H9 (cell line): Measurements from ENCODE around the gene EPB41L4A. TPM values are rescaled to one million over a fixed set of nuclear protein-coding genes. Genes with fewer than 3 reads are reported as not detected.

Experiments used
- DNase-seq: peaks from one replicate; pipeline ENCODE4 v3.0.0-alpha.2; 2017
- H2AFZ ChIP-seq: one replicate; pipeline ENCODE4 v1.6.1; 2013; ENCODE audit warnings: mild to moderate bottlenecking, low read length, control low read depth, moderate library complexity
- H2AK5ac ChIP-seq: 2 replicates; pipeline ENCODE4 v1.6.1; 2013; ENCODE audit warnings: low read length, control low read depth, mixed read lengths; ENCODE audit not compliant: insufficient read length
- H2BK120ac ChIP-seq: one replicate; pipeline ENCODE4 v1.6.1; 2013; ENCODE audit warnings: low read depth, mild to moderate bottlenecking, low read length, control low read depth, inconsistent platforms; ENCODE audit not compliant: poor library complexity, severe bottlenecking
- H2BK12ac ChIP-seq: 2 replicates; pipeline ENCODE4 v1.6.1; 2013; ENCODE audit warnings: low read length, control low read depth, mixed read lengths, low read depth; ENCODE audit not compliant: insufficient read length
- H2BK15ac ChIP-seq: 2 replicates; pipeline ENCODE4 v1.6.1; 2013; ENCODE audit warnings: low read depth, low read length, control low read depth
- H2BK20ac ChIP-seq: one replicate; pipeline ENCODE4 v1.6.1; 2013; ENCODE audit warnings: low read depth, mild to moderate bottlenecking, low read length, control low read depth, inconsistent platforms; ENCODE audit not compliant: poor library complexity, severe bottlenecking
- H2BK5ac ChIP-seq: 2 replicates; pipeline ENCODE4 v1.6.1; 2013; ENCODE audit warnings: low read length, control low read depth, mixed read lengths; ENCODE audit not compliant: insufficient read length
- H3K14ac ChIP-seq: 2 replicates; pipeline ENCODE4 v1.6.1; 2013; ENCODE audit warnings: low read length, control low read depth; ENCODE audit not compliant: insufficient read depth
- H3K18ac ChIP-seq: 2 replicates; pipeline ENCODE4 v1.6.1; 2013; ENCODE audit warnings: low read depth, mild to moderate bottlenecking, mixed read lengths, low read length, control low read depth; ENCODE audit not compliant: insufficient read length
- H3K23ac ChIP-seq: 2 replicates; pipeline ENCODE4 v1.6.1; 2013; ENCODE audit warnings: low read length, control low read depth, mixed read lengths, low read depth; ENCODE audit not compliant: insufficient read length
- H3K23me2 ChIP-seq: 2 replicates; pipeline ENCODE4 v1.6.1; 2013; ENCODE audit warnings: low read depth, mild to moderate bottlenecking, mixed read lengths, low read length, control low read depth; ENCODE audit not compliant: insufficient read length, poor library complexity, severe bottlenecking
- H3K27ac ChIP-seq: 2 replicates; pipeline ENCODE4 v1.5.1; 2013; ENCODE audit warnings: low read length, control low read depth, mixed read lengths, low read depth; ENCODE audit not compliant: insufficient read length
- H3K27me3 ChIP-seq: 2 replicates; pipeline ENCODE4 v1.6.1; 2013; ENCODE audit warnings: low read length, control low read depth, inconsistent platforms; ENCODE audit not compliant: insufficient read depth
- H3K4ac ChIP-seq: 2 replicates; pipeline ENCODE4 v1.6.1; 2013; ENCODE audit warnings: low read depth, mild to moderate bottlenecking, control low read depth, inconsistent platforms, low read length, moderate library complexity
- H3K4me1 ChIP-seq: 2 replicates; pipeline ENCODE4 v1.6.1; 2013; ENCODE audit warnings: low read length, control low read depth, inconsistent platforms; ENCODE audit not compliant: insufficient read depth
- H3K4me2 ChIP-seq: 2 replicates; pipeline ENCODE4 v1.6.1; 2013; ENCODE audit warnings: low read length, control low read depth, mixed read lengths; ENCODE audit not compliant: insufficient read length, insufficient read depth
- H3K56ac ChIP-seq: 2 replicates; pipeline ENCODE4 v1.6.1; 2013; ENCODE audit warnings: low read depth, mild to moderate bottlenecking, mixed read lengths, low read length, control low read depth; ENCODE audit not compliant: insufficient read length
- H3K79me1 ChIP-seq: 2 replicates; pipeline ENCODE4 v1.6.1; 2013; ENCODE audit warnings: low read depth, mild to moderate bottlenecking, moderate library complexity, low read length, control low read depth, inconsistent platforms; ENCODE audit not compliant: insufficient read depth, poor library complexity, severe bottlenecking
- H3K79me2 ChIP-seq: 2 replicates; pipeline ENCODE4 v1.6.1; 2013; ENCODE audit warnings: low read length, control low read depth, inconsistent platforms; ENCODE audit not compliant: insufficient read depth
- H3K9ac ChIP-seq: 2 replicates; pipeline ENCODE4 v1.6.1; 2013; ENCODE audit warnings: low read length, control low read depth, mixed read lengths; ENCODE audit not compliant: insufficient read length; ENCODE audit errors: extremely low read depth
- H3K9me3 ChIP-seq: one replicate; pipeline ENCODE4 v1.6.1; 2013; ENCODE audit warnings: low read depth, low read length, inconsistent platforms; ENCODE audit not compliant: control insufficient read depth
- H3T11ph ChIP-seq: one replicate; pipeline ENCODE4 v1.6.1; 2013; ENCODE audit warnings: mild to moderate bottlenecking, low read length, control low read depth, inconsistent platforms
- H4K20me1 ChIP-seq: one replicate; pipeline ENCODE4 v1.6.1; 2013; ENCODE audit not compliant: control insufficient read depth, insufficient read length, insufficient read depth
- H4K5ac ChIP-seq: 2 replicates; pipeline ENCODE4 v1.6.1; 2013; ENCODE audit warnings: low read depth, mild to moderate bottlenecking, mixed read lengths, low read length, control low read depth; ENCODE audit not compliant: insufficient read length
- H4K8ac ChIP-seq: replicated peaks from 2 replicates; pipeline ENCODE4 v1.6.1; 2013; ENCODE audit warnings: low read length, control low read depth, mixed read lengths, low read depth; ENCODE audit not compliant: insufficient read length
- H4K91ac ChIP-seq: 2 replicates; pipeline ENCODE4 v1.6.1; 2013; ENCODE audit warnings: low read depth, mild to moderate bottlenecking, moderate library complexity, mixed read lengths, low read length, control low read depth; ENCODE audit not compliant: insufficient read length
- H3K27ac Mint-ChIP-seq, 3 experiments: 2 replicates in 2 of 3; 3 replicates in 1 of 3; pipeline ENCODE4 v1.8.0; 2020 to 2021; ENCODE audit warnings: mixed read lengths in 3 of 3, mild to moderate bottlenecking in 1 of 3, moderate library complexity in 1 of 3
- H3K27me3 Mint-ChIP-seq: 2 replicates; pipeline ENCODE4 v1.8.0; 2021; ENCODE audit warnings: low read depth, mild to moderate bottlenecking, moderate library complexity, mixed read lengths
- H3K36me3 Mint-ChIP-seq, 3 experiments: 2 replicates in 2 of 3; 3 replicates in 1 of 3; pipeline ENCODE4 v1.8.0; 2020 to 2021; ENCODE audit warnings: low read depth in 3 of 3, mixed read lengths in 3 of 3; ENCODE audit not compliant: insufficient read depth in 1 of 3
- H3K4me1 Mint-ChIP-seq, 2 experiments: 2 replicates each; pipeline ENCODE4 v1.8.0; 2020; ENCODE audit warnings: mixed read lengths in 2 of 2
- H3K4me3 Mint-ChIP-seq, 2 experiments: 2 replicates in 1 of 2; 3 replicates in 1 of 2; pipeline ENCODE4 v1.8.0; 2020 to 2021; ENCODE audit warnings: mild to moderate bottlenecking in 2 of 2, mixed read lengths in 2 of 2, moderate library complexity in 1 of 2
- H3K9me3 Mint-ChIP-seq, 2 experiments: 2 replicates in 1 of 2; 3 replicates in 1 of 2; pipeline ENCODE4 v1.8.0; 2020; ENCODE audit warnings: mild to moderate bottlenecking in 2 of 2, mixed read lengths in 2 of 2, moderate library complexity in 1 of 2
- WGBS: extraction: QIAGEN DNeasy Blood & Tissue Kit; methylation state at CpG from one replicate; pipeline ENCODE4 v1.1.7; 2013; ENCODE audit warnings: missing lambda C conversion rate, low lambda C conversion rate, mixed read lengths; ENCODE audit not compliant: insufficient read length; ENCODE audit errors: extremely low coverage; 5-methylcytosine and 5-hydroxymethylcytosine counted together
- total RNA-seq: library from RNA; stranded (reverse); gene quantifications from 2 replicates; pipeline ENCODE4 v1.2.1, GENCODE V29; 2021
- TF ChIP-seq, protein P1 (sequence below): fragments of 200-600 bp; sonication (generic); conservative IDR thresholded peaks from 3 replicates; pipeline ENCODE4 v1.8.0; 2021; ENCODE audit warnings: antibody characterized with exemption, mild to moderate bottlenecking

Gene EPB41L4A
- total RNA-seq, 1 experiment from 2014 or later: 4.9 TPM

GRCh38 chr5:112195924-112196323 lies 223.2 kb downstream of the EPB41L4A start:
- Histone ChIP-seq H2BK20ac (no peak overlapping the region), H2BK120ac (no peak overlapping the region), H3K4me1 (no peaks in the 10 kb centered on the region), H3K9ac (no peak overlapping the region), H3K23ac (no peak overlapping the region), H2AK5ac (no peak overlapping the region), H2BK15ac (no peak overlapping the region), H3K9me3 (no peaks in the 10 kb centered on the region), H2AFZ (no peak overlapping the region), H3K27me3 (no peaks in the 10 kb centered on the region), H3K56ac (no peak overlapping the region), H3K4me2 (no peak overlapping the region), H3K4ac (no peak overlapping the region), H3K14ac (no peak overlapping the region), H3K18ac (no peak overlapping the region), H3K27ac (no peak overlapping the region), H2BK12ac (no peak overlapping the region), H3K23me2 (no peaks in the 10 kb centered on the region), H3K79me2 (no peaks in the 10 kb centered on the region), H3T11ph (no peak overlapping the region), H2BK5ac (no peak overlapping the region), H4K20me1 (no peaks in the 10 kb centered on the region), H4K8ac (no peak overlapping the region), H4K91ac (no peak overlapping the region), H3K79me1 (no peaks in the 10 kb centered on the region), H4K5ac (no peak overlapping the region)
- H3K27ac Mint-ChIP-seq: no peak overlapping the region
- no peak overlapping the region for H3K4me3 Mint-ChIP-seq
- H3K4me1 Mint-ChIP-seq: no peaks in the 10 kb centered on the region
- H3K27me3 Mint-ChIP-seq: no peaks in the 10 kb centered on the region
- TF ChIP-seq, protein P1, sequence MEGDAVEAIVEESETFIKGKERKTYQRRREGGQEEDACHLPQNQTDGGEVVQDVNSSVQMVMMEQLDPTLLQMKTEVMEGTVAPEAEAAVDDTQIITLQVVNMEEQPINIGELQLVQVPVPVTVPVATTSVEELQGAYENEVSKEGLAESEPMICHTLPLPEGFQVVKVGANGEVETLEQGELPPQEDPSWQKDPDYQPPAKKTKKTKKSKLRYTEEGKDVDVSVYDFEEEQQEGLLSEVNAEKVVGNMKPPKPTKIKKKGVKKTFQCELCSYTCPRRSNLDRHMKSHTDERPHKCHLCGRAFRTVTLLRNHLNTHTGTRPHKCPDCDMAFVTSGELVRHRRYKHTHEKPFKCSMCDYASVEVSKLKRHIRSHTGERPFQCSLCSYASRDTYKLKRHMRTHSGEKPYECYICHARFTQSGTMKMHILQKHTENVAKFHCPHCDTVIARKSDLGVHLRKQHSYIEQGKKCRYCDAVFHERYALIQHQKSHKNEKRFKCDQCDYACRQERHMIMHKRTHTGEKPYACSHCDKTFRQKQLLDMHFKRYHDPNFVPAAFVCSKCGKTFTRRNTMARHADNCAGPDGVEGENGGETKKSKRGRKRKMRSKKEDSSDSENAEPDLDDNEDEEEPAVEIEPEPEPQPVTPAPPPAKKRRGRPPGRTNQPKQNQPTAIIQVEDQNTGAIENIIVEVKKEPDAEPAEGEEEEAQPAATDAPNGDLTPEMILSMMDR: no peak
- no peaks in the 10 kb centered on the region for H3K9me3 Mint-ChIP-seq
- WGBS: 100% methylated on average over 1 of the region's 4 CpGs
- no peaks in the 10 kb centered on the region for H3K36me3 Mint-ChIP-seq
- DNase-seq: no peak
